Omental fat pad (tissue), 4 donors: ENCODE data around the gene STIMATE. TPM values are rescaled to one million over a fixed set of nuclear protein-coding genes. Genes with fewer than 3 reads are reported as not detected.

Experiments
- ATAC-seq: fragments of 150-250 bp; one replicate; pipeline ENCODE4 v1.9.1; 2016; ENCODE audit warnings: mild to moderate bottlenecking, moderate library complexity; ENCODE audit not compliant: low FRiP score
- DNase-seq: peaks from one replicate; pipeline ENCODE4 v3.0.0-alpha.2; 2019; ENCODE audit warnings: low spot score
- CTCF ChIP-seq, 3 donors: fragments of 450-650 bp; IDR thresholded peaks; one replicate each; pipeline ENCODE4 v1.5.1; 2016 to 2017; ENCODE audit warnings: antibody characterized with exemption in 3 of 3, mild to moderate bottlenecking in 3 of 3, moderate library complexity in 2 of 3
- total RNA-seq, 4 donors: library from RNA; depleted of rRNA; stranded (reverse); fragments of >200 nt; gene quantifications; one replicate each; pipeline ENCODE4 v1.1.0, GENCODE V29; 2016

STIMATE gene
- total RNA-seq, 4 donors from 2014 or later, result 15.1 to 34.7 (median 18.8) TPM

GRCh38 chr3:52796411-52796810 is 100.9 kb downstream of the STIMATE start:
- ATAC-seq (no peak), DNase-seq (no peak)
- TF ChIP-seq CTCF (IDR thresholded peaks at IDR 0.05), result no peak

- TF ChIP-seq CTCF (IDR thresholded peaks at IDR 0.05), result no peak
- ATAC-seq, result no peak
- DNase-seq, result no peak
These were observed 101.9 kb downstream of the STIMATE start for GRCh38 chr3:52795298-52795900.

GRCh38 chr3:52794612-52795099 is 102.7 kb downstream of the STIMATE start, which contains the start of gene ITIH3:
Gene ITIH3 (plus strand): TSS chr3:52794796. CDS start chr3:52794804, 8 bp downstream.
- ATAC-seq (no peak), DNase-seq (no peak)
- TF ChIP-seq CTCF (IDR thresholded peaks at IDR 0.05), result no peak

GRCh38 chr3:52793702-52794611 is 103.4 kb downstream of the STIMATE start:
- no peak for ATAC-seq
- no peak for DNase-seq
- TF ChIP-seq CTCF (IDR thresholded peaks at IDR 0.05), result no peak

GRCh38 chr3:52792961-52793695 is 104.2 kb downstream of the STIMATE start:
- TF ChIP-seq CTCF (IDR thresholded peaks at IDR 0.05), result no peak
- ATAC-seq (no peak), DNase-seq (no peak)

- no peak for ATAC-seq
- no peak for DNase-seq
- no peak for TF ChIP-seq CTCF (IDR thresholded peaks at IDR 0.05)
These were observed 104.9 kb downstream of the STIMATE start for GRCh38 chr3:52792413-52792812.
